OCI-LY1 (cell line): ENCODE measurements around the gene SPCS2.
A peak's percentile ranks its signal among the peaks of the same experiment; 100 is the strongest.

Source experiments
- H2AFZ ChIP-seq: fragments of 200-600 bp; sonication (generic), shearing (Covaris generic); 2 replicates; pipeline ENCODE4 v1.6.0; 2014; ENCODE audit warnings: antibody characterized with exemption, mild to moderate bottlenecking, low read length
- H3F3A ChIP-seq: fragments of 200-600 bp; sonication (generic), shearing (Covaris generic); 2 replicates; pipeline ENCODE4 v1.6.0; 2014; ENCODE audit warnings: mild to moderate bottlenecking, antibody characterized with exemption, low read length, moderate library complexity; ENCODE audit not compliant: insufficient read depth
- H3K27ac ChIP-seq: fragments of 200-600 bp; sonication (generic); 2 replicates; pipeline ENCODE4 v1.5.1; 2014; ENCODE audit warnings: low read length, mixed run types, mild to moderate bottlenecking, low read depth; ENCODE audit not compliant: poor library complexity, severe bottlenecking
- H3K27me3 ChIP-seq: fragments of 200-600 bp; sonication (generic); 2 replicates; pipeline ENCODE4 v1.6.0; 2014; ENCODE audit warnings: antibody characterized with exemption, mild to moderate bottlenecking, low read length, moderate library complexity; ENCODE audit not compliant: insufficient read depth
- H3K36me3 ChIP-seq: fragments of 200-600 bp; sonication (generic); 2 replicates; pipeline ENCODE4 v1.6.1; 2014; ENCODE audit warnings: mild to moderate bottlenecking, antibody characterized with exemption, low read length, moderate library complexity, mixed read lengths; ENCODE audit not compliant: insufficient read depth
- H3K4me1 ChIP-seq: fragments of 200-600 bp; sonication (generic); 2 replicates; pipeline ENCODE4 v1.5.1; 2014; ENCODE audit warnings: mild to moderate bottlenecking, low read length, moderate library complexity; ENCODE audit not compliant: insufficient read depth, severe bottlenecking
- H3K4me2 ChIP-seq: fragments of 200-600 bp; sonication (generic), shearing (Covaris generic); 2 replicates; pipeline ENCODE4 v1.6.1; 2014; ENCODE audit warnings: low read length
- H3K4me3 ChIP-seq: fragments of 200-600 bp; sonication (generic); 2 replicates; pipeline ENCODE4 v1.5.1; 2014; ENCODE audit warnings: low read length, low read depth, mild to moderate bottlenecking, mixed read lengths; ENCODE audit not compliant: poor library complexity, severe bottlenecking
- H3K79me2 ChIP-seq: fragments of 200-600 bp; shearing (Covaris generic); 2 replicates; pipeline ENCODE4 v1.6.1; 2016; ENCODE audit warnings: mixed run types, low read length, mixed read lengths; ENCODE audit not compliant: insufficient read depth
- H3K9ac ChIP-seq: fragments of 200-600 bp; sonication (generic), shearing (Covaris generic); 2 replicates; pipeline ENCODE4 v1.6.1; 2014; ENCODE audit warnings: mild to moderate bottlenecking, low read length, mixed read lengths
- H3K9me2 ChIP-seq: fragments of 200-600 bp; sonication (generic), shearing (Covaris generic); 2 replicates; pipeline ENCODE4 v1.6.1; 2014; ENCODE audit warnings: low read depth, mild to moderate bottlenecking, low read length, mixed read lengths
- H3K9me3 ChIP-seq: fragments of 200-600 bp; shearing (Covaris generic); 2 replicates; pipeline ENCODE4 v1.6.1; 2014; ENCODE audit warnings: low read length, mixed read lengths
- H4K20me1 ChIP-seq: fragments of 200-600 bp; sonication (generic), shearing (Covaris generic); 2 replicates; pipeline ENCODE4 v1.6.0; 2016; ENCODE audit warnings: mild to moderate bottlenecking, low read length; ENCODE audit not compliant: insufficient read depth
- EZH2 ChIP-seq: fragments of 200-600 bp; sonication (generic), shearing (Covaris generic); IDR thresholded peaks from 2 replicates; pipeline ENCODE4 v1.8.0; 2017; ENCODE audit warnings: borderline replicate concordance, mixed run types, mild to moderate bottlenecking, antibody characterized with exemption, low read length, moderate library complexity, mixed read lengths
- TF ChIP-seq, protein P1 (sequence below): fragments of 200-600 bp; sonication (generic), shearing (Covaris generic); IDR thresholded peaks from 2 replicates; pipeline ENCODE4 v1.5.1; 2017; ENCODE audit warnings: mild to moderate bottlenecking, antibody characterized with exemption, low read length, moderate library complexity, mixed read lengths

SPCS2 gene

DNA sequence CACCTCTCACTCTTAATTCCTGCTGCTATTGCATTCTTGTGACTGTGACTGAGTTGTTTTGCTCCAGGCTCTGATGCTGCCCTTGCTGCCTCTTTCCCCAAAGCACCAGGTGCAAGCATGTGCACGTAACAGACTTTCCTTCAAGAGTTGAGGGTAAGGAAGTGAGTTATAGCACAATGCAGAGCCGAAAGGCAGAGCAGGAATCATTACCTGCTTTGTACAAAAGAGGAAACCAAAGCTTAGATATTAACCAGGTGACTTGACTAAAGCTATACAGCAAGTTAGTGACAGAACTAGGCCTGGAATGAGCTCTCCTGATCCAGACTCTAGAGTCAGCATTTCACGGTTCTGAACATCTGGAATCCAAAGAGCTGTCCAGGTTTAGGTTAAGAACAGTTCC lies 73.2 kb downstream of the SPCS2 start:
- Histone ChIP-seq H3K9me3 (0 out of 2 replicates have a peak, but pooled peaks cover 3% of the 10 kb centered on the region), H3K27me3 (no peaks in the 10 kb centered on the region), H4K20me1 (no peaks in the 10 kb centered on the region), H3F3A (no peaks in the 10 kb centered on the region), H3K27ac (no peak overlapping the region), H3K9me2 (no peaks in the 10 kb centered on the region), H3K9ac (no peak overlapping the region), H3K4me3 (no peak overlapping the region), H2AFZ (no peak overlapping the region), H3K36me3 (peaks cover 9% of the 10 kb centered on the region; the same call in 1 of the 2 replicates), H3K4me2 (no peak overlapping the region), H3K4me1 (no peaks in the 10 kb centered on the region), H3K79me2 (no peaks in the 10 kb centered on the region)
- TF ChIP-seq, protein P1, sequence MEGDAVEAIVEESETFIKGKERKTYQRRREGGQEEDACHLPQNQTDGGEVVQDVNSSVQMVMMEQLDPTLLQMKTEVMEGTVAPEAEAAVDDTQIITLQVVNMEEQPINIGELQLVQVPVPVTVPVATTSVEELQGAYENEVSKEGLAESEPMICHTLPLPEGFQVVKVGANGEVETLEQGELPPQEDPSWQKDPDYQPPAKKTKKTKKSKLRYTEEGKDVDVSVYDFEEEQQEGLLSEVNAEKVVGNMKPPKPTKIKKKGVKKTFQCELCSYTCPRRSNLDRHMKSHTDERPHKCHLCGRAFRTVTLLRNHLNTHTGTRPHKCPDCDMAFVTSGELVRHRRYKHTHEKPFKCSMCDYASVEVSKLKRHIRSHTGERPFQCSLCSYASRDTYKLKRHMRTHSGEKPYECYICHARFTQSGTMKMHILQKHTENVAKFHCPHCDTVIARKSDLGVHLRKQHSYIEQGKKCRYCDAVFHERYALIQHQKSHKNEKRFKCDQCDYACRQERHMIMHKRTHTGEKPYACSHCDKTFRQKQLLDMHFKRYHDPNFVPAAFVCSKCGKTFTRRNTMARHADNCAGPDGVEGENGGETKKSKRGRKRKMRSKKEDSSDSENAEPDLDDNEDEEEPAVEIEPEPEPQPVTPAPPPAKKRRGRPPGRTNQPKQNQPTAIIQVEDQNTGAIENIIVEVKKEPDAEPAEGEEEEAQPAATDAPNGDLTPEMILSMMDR = no peak
- TF ChIP-seq EZH2 = no peak

DNA sequence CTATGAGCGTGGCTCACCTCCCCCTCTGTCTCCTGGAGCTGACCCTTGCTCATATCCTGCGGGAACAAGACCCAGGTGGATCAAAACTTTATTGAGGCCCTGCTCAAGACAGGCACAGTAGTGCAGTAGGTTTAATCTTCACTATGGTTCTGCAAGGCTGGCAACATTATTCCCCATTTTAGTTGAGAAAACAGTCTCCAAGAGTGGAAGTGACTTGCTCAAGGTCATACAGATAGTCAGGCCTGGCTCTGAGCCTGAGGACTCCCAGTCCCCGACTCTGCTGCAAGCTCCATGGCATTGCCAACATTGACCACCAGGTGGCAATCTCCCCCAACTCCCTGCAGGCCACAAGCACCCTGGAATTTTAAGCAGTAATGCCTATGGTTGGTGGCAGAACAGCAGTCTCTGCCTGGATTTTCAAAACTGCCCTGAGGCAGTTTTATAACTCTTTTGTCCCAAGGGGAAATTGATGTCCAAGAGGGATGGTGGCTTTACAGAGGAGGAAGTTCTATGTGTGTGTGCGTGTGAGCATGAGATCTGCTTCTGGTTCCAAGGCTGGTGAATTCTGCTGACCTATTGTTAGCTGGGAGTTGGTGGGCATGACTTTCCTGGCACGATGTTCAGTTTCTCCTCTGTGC lies 73.8 kb downstream of the SPCS2 start:
- Histone ChIP-seq H3K9me2 (no peaks in the 10 kb centered on the region), H4K20me1 (no peaks in the 10 kb centered on the region), H3K9me3 (0 out of 2 replicates have a peak, but pooled peaks cover 3% of the 10 kb centered on the region), H3K27ac (no peak overlapping the region), H3K79me2 (no peaks in the 10 kb centered on the region), H3F3A (no peaks in the 10 kb centered on the region), H3K9ac (no peak overlapping the region), H2AFZ (no peak overlapping the region), H3K36me3 (peaks cover 8% of the 10 kb centered on the region; the same call in 1 of the 2 replicates), H3K4me3 (no peak overlapping the region), H3K4me1 (no peaks in the 10 kb centered on the region), H3K27me3 (no peaks in the 10 kb centered on the region), H3K4me2 (no peak overlapping the region)
- no peak for TF ChIP-seq EZH2
- TF ChIP-seq, protein P1 = peak; percentile 96

DNA sequence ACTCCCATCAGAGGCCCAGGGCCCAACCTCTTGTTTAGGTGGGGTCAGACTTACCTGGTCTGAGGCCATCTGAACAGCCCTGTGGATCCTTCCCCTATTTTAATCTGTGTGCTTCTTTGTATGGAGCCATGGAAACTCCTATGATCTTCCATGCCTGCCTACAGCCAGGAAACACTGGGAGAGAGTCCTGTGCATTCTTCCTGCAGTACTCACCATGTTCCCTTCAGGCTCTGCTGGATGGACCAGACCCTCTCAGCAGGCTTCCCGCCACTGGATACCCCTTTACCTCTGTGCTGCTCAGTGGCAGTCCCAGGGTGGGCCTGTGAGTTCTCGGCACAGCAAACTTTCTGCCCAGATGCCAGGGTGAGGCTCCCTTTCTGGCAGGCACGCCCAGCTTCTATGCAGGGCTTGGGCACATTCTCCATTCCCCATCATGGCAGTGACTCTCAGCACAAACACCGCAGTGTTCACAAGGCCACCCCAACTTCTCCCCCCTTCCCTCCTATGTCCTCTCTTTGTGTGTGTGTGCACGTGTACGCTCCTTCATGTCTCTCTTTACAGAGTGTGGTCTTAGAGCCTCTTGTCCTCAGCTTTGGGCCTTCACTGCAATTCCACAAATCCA lies 74.5 kb downstream of the SPCS2 start:
- H3K9me2 ChIP-seq = no peaks in the 10 kb centered on the region
- H2AFZ ChIP-seq = no peak overlapping the region
- no peak overlapping the region for H3K4me2 ChIP-seq
- H3K9ac ChIP-seq = no peak overlapping the region
- peaks cover 4% of the 10 kb centered on the region; the same call in 1 of the 2 replicates for H3K36me3 ChIP-seq
- TF ChIP-seq, protein P1 = no peak
- TF ChIP-seq EZH2 = no peak
- no peaks in the 10 kb centered on the region for H3K27me3 ChIP-seq
- no peaks in the 10 kb centered on the region for H3K9me3 ChIP-seq
- H3K4me3 ChIP-seq = no peak overlapping the region
- H3K79me2 ChIP-seq = no peaks in the 10 kb centered on the region
- H3K27ac ChIP-seq = no peak overlapping the region
- no peaks in the 10 kb centered on the region for H3K4me1 ChIP-seq
- H4K20me1 ChIP-seq = no peaks in the 10 kb centered on the region
- no peaks in the 10 kb centered on the region for H3F3A ChIP-seq
